ENCODE results near the gene ARHGEF25. TPM values are rescaled to one million over a fixed set of nuclear protein-coding genes. Genes with fewer than 3 reads are reported as not detected.

The ARHGEF25 gene
- total RNA-seq, 120 experiments from 2014 or later, result 29.1 to 145 (median 96.5) TPM

Other genes with a start within 250 kb of the ARHGEF25 start
- 100 to 1,000 TPM; 109 to 241 (median 155) TPM for gene R3HDM2, start 180.4 kb upstream of the ARHGEF25 start, total RNA-seq
- 1 to 10 TPM in 1 of 120 experiments, under 1 TPM in 16, not detected in 103; 0.17 to 1.1 (median 0.26) TPM for gene INHBC, start 176.7 kb upstream of the ARHGEF25 start, total RNA-seq
- 1 to 10 TPM in 3 of 120 experiments, under 1 TPM in 26, not detected in 91; 0.17 to 2.6 (median 0.44) TPM for gene INHBE, start 156.1 kb upstream of the ARHGEF25 start, total RNA-seq
- gene GLI1, start 151.7 kb upstream of the ARHGEF25 start, total RNA-seq, result 10 to 100 TPM in 6 of 120 experiments, 1 to 10 TPM in 88, under 1 TPM in 25, not detected in 1; 0.15 to 12.1 (median 2.1) TPM
- 10 to 100 TPM in 108 of 120 experiments, 1 to 10 TPM in 12; 7.1 to 28.3 (median 14.6) TPM for gene ARHGAP9, start 131.6 kb upstream of the ARHGEF25 start, total RNA-seq
- gene MARS1, start 123.4 kb upstream of the ARHGEF25 start, total RNA-seq, result 100 to 1,000 TPM; 134 to 299 (median 183) TPM
- gene DDIT3, start 90.9 kb upstream of the ARHGEF25 start, total RNA-seq, result 100 to 1,000 TPM in 1 of 120 experiments, 10 to 100 TPM in 119; 17.0 to 102 (median 32.4) TPM
- gene MBD6, start 88.6 kb upstream of the ARHGEF25 start, total RNA-seq, result 10 to 100 TPM; 24.9 to 78.4 (median 47.8) TPM
- gene DCTN2, start 64.2 kb upstream of the ARHGEF25 start, total RNA-seq, result 100 to 1,000 TPM; 106 to 224 (median 181) TPM
- gene KIF5A, start 61.4 kb upstream of the ARHGEF25 start, total RNA-seq, result 1,000 to 10,000 TPM in 27 of 120 experiments, 100 to 1,000 TPM in 93; 272 to 2,157 (median 860) TPM
- 100 to 1,000 TPM in 2 of 120 experiments, 10 to 100 TPM in 118; 37.9 to 103 (median 73.9) TPM for gene PIP4K2C, start 20.2 kb upstream of the ARHGEF25 start, total RNA-seq
- gene DTX3, start 6.6 kb upstream of the ARHGEF25 start, total RNA-seq, result 100 to 1,000 TPM in 112 of 120 experiments, 10 to 100 TPM in 8; 85.9 to 178 (median 123) TPM
- 100 to 1,000 TPM in 16 of 120 experiments, 10 to 100 TPM in 104; 23.9 to 123 (median 85.1) TPM for gene B4GALNT1, start 21.8 kb downstream of the ARHGEF25 start, total RNA-seq
- gene OS9, start 82.7 kb downstream of the ARHGEF25 start, total RNA-seq, result 100 to 1,000 TPM; 111 to 171 (median 140) TPM
- 100 to 1,000 TPM in 119 of 120 experiments, 10 to 100 TPM in 1; 76.2 to 322 (median 239) TPM for gene AGAP2, start 127.3 kb downstream of the ARHGEF25 start, total RNA-seq
- 10 to 100 TPM; 21.6 to 47.8 (median 33.9) TPM for gene TSPAN31, start 133.6 kb downstream of the ARHGEF25 start, total RNA-seq
- 10 to 100 TPM; 20.2 to 50.6 (median 29.3) TPM for gene CDK4, start 140.9 kb downstream of the ARHGEF25 start, total RNA-seq
- 10 to 100 TPM; 11.5 to 26.2 (median 18.3) TPM for gene MARCHF9, start 143.7 kb downstream of the ARHGEF25 start, total RNA-seq
- gene CYP27B1, start 155.6 kb downstream of the ARHGEF25 start, total RNA-seq, result 1 to 10 TPM in 25 of 120 experiments, under 1 TPM in 60, not detected in 35; 0.18 to 5.3 (median 0.63) TPM
- 10 to 100 TPM in 36 of 120 experiments, 1 to 10 TPM in 84; 1.8 to 17.4 (median 8.3) TPM for gene METTL1, start 160.7 kb downstream of the ARHGEF25 start, total RNA-seq
- 10 to 100 TPM in 2 of 120 experiments, 1 to 10 TPM in 118; 1.4 to 11.0 (median 4.1) TPM for gene EEF1AKMT3, start 161.2 kb downstream of the ARHGEF25 start, total RNA-seq
- gene TSFM, start 171.4 kb downstream of the ARHGEF25 start, total RNA-seq, result 10 to 100 TPM; 21.9 to 57.1 (median 35.3) TPM
- gene AVIL, start 207.3 kb downstream of the ARHGEF25 start, total RNA-seq, result 10 to 100 TPM in 35 of 120 experiments, 1 to 10 TPM in 85; 2.1 to 25.8 (median 7.4) TPM
- gene CTDSP2, start 235.3 kb downstream of the ARHGEF25 start, total RNA-seq, result 100 to 1,000 TPM in 102 of 120 experiments, 10 to 100 TPM in 18; 77.9 to 209 (median 117) TPM

Data from dorsolateral prefrontal cortex (tissue), 118 donors.